NK-92 treated with Interleukin-12 subunit alpha and Interleukin-12 subunit beta, amount 100 ng/mL, for 24 hours (cell line): ENCODE measurements around the gene NOP9.

Experiments used
- DNase-seq: peaks from one replicate; lab custom pipeline; 2025; lab: John Stamatoyannopoulos, UW

The NOP9 gene

GRCh38 chr14:24262821-24263733 is 36.6 kb upstream of the NOP9 start, which contains the start of gene TGM1:
Gene TGM1, minus strand, starts transcription at chr14:24263177. Its CDS starts 825 bp downstream, at chr14:24262352.
- DNase-seq, result no peak

GRCh38 chr14:24263848-24264247 is 35.8 kb upstream of the NOP9 start:
- no peak for DNase-seq

- no peak for DNase-seq
Observed at GRCh38 chr14:24264298-24264697, 35.4 kb upstream of the NOP9 start.

GRCh38 chr14:24266344-24267244 is 33.1 kb upstream of the NOP9 start:
- no peak for DNase-seq

GRCh38 chr14:24267516-24267915 is 32.1 kb upstream of the NOP9 start:
- no peak for DNase-seq

- no peak for DNase-seq
Observed at GRCh38 chr14:24268225-24268624, 31.4 kb upstream of the NOP9 start.

GRCh38 chr14:24269368-24269767 is 30.3 kb upstream of the NOP9 start:
- DNase-seq, result no peak

GRCh38 chr14:24269910-24270536 is 29.6 kb upstream of the NOP9 start:
- DNase-seq, result no peak

- no peak for DNase-seq
Observed at GRCh38 chr14:24270537-24271133, 29.0 kb upstream of the NOP9 start.

- peak; percentile 88 for DNase-seq
Observed at GRCh38 chr14:24271134-24271833, 28.4 kb upstream of the NOP9 start, which contains the start of gene RABGGTA. Gene RABGGTA, minus strand, starts transcription at chr14:24271597. Its CDS starts 482 bp downstream, at chr14:24271115.

GRCh38 chr14:24271834-24272263 is 27.8 kb upstream of the NOP9 start:
- no peak for DNase-seq

GRCh38 chr14:24272467-24272866 is 27.2 kb upstream of the NOP9 start:
- DNase-seq, result no peak

- DNase-seq, result no peak
Observed at GRCh38 chr14:24273422-24273998, 26.1 kb upstream of the NOP9 start.

- peak; percentile 44 for DNase-seq
Observed at GRCh38 chr14:24274101-24274543, 25.5 kb upstream of the NOP9 start.

- DNase-seq, result no peak
Observed at GRCh38 chr14:24277071-24277470, 22.6 kb upstream of the NOP9 start.

GRCh38 chr14:24277606-24278321 is 21.9 kb upstream of the NOP9 start:
- no peak for DNase-seq

GRCh38 chr14:24278424-24278823 is 21.2 kb upstream of the NOP9 start:
- no peak for DNase-seq

GRCh38 chr14:24279301-24280186 is 20.1 kb upstream of the NOP9 start:
- DNase-seq, result no peak
